DOHH2 (cell line): ENCODE results near the gene DNAJC16.
A peak's percentile ranks its signal among the peaks of the same experiment; 100 is the strongest.

ENCODE experiments used
- H3F3A ChIP-seq: fragments of 200-600 bp; sonication (generic), shearing (Covaris generic); 2 replicates; pipeline ENCODE4 v1.6.0; 2016; ENCODE audit warnings: antibody characterized with exemption, mild to moderate bottlenecking; ENCODE audit not compliant: control insufficient read depth, insufficient read depth
- H3K27ac ChIP-seq: fragments of 200-600 bp; sonication (generic); 2 replicates; pipeline ENCODE4 v1.5.1; 2014; ENCODE audit warnings: low read depth, mild to moderate bottlenecking, low read length, moderate library complexity
- H3K27me3 ChIP-seq: fragments of 200-600 bp; sonication (generic); 2 replicates; pipeline ENCODE4 v1.6.1; 2014; ENCODE audit warnings: mild to moderate bottlenecking, low read length, mixed read lengths; ENCODE audit not compliant: control insufficient read depth
- H3K36me3 ChIP-seq: fragments of 200-600 bp; sonication (generic); 2 replicates; pipeline ENCODE4 v1.6.1; 2014; ENCODE audit warnings: mild to moderate bottlenecking, low read length, moderate library complexity, mixed read lengths; ENCODE audit not compliant: control insufficient read depth
- H3K4me1 ChIP-seq: fragments of 200-600 bp; sonication (generic); 2 replicates; pipeline ENCODE4 v1.6.1; 2014; ENCODE audit warnings: mild to moderate bottlenecking, low read length, mixed read lengths; ENCODE audit not compliant: control insufficient read depth
- H3K4me2 ChIP-seq: fragments of 200-600 bp; sonication (generic); 2 replicates; pipeline ENCODE4 v1.6.0; 2014; ENCODE audit warnings: mild to moderate bottlenecking, low read length, moderate library complexity
- H3K4me3 ChIP-seq: fragments of 200-600 bp; sonication (generic); 2 replicates; pipeline ENCODE4 v1.5.1; 2014; ENCODE audit warnings: mild to moderate bottlenecking, low read length, mixed read lengths
- H3K79me2 ChIP-seq: fragments of 200-600 bp; sonication (generic); 2 replicates; pipeline ENCODE4 v1.6.1; 2014; ENCODE audit warnings: mild to moderate bottlenecking, low read length, mixed read lengths; ENCODE audit not compliant: control insufficient read depth
- H3K9me2 ChIP-seq: fragments of 200-600 bp; sonication (generic); replicated peaks from 2 replicates; pipeline ENCODE4 v1.6.1; 2014; ENCODE audit warnings: mild to moderate bottlenecking, low read length, mixed read lengths; ENCODE audit not compliant: control insufficient read depth
- H3K9me3 ChIP-seq: fragments of 200-600 bp; sonication (generic); 2 replicates; pipeline ENCODE4 v1.6.1; 2014; ENCODE audit warnings: antibody characterized with exemption, low read length, mixed read lengths; ENCODE audit not compliant: control insufficient read depth, insufficient read depth
- H4K20me1 ChIP-seq: fragments of 200-600 bp; sonication (generic); 2 replicates; pipeline ENCODE4 v1.6.0; 2014; ENCODE audit warnings: low read depth, mild to moderate bottlenecking, antibody characterized with exemption, low read length, moderate library complexity; ENCODE audit not compliant: control insufficient read depth, insufficient read depth
- CTCF ChIP-seq: fragments of 200-600 bp; sonication (generic); IDR thresholded peaks from one replicate; pipeline ENCODE4 v1.5.1; 2014; ENCODE audit warnings: antibody characterized with exemption, mild to moderate bottlenecking, low read depth, low read length; ENCODE audit not compliant: poor library complexity, severe bottlenecking
- EZH2phosphoT487 ChIP-seq: fragments of 200-600 bp; sonication (generic); IDR thresholded peaks from 2 replicates; pipeline ENCODE4 v1.6.1; 2017; ENCODE audit warnings: borderline replicate concordance, mild to moderate bottlenecking, antibody characterized with exemption, low read length, moderate library complexity, mixed read lengths

Gene DNAJC16

GRCh38 chr1:15559189-15559810 lies 32.7 kb downstream of the DNAJC16 start:
- H3K4me2 ChIP-seq = no peak overlapping the region
- TF ChIP-seq CTCF (no peak), EZH2phosphoT487 (no peak)
- H3K27ac ChIP-seq = no peak overlapping the region
- no peaks in the 10 kb centered on the region for H3K9me3 ChIP-seq
- H3K4me3 ChIP-seq = no peak overlapping the region
- H3K79me2 ChIP-seq = no peaks in the 10 kb centered on the region
- H3K9me2 ChIP-seq = no peaks in the 10 kb centered on the region
- peaks cover 7% of the 10 kb centered on the region for H3K4me1 ChIP-seq
- H3K36me3 ChIP-seq = peaks cover 30% of the 10 kb centered on the region
- H3K27me3 ChIP-seq = no peaks in the 10 kb centered on the region
- H3F3A ChIP-seq = peaks cover 4% of the 10 kb centered on the region; the same call in 1 of the 2 replicates
- H4K20me1 ChIP-seq = no peaks in the 10 kb centered on the region

GRCh38 chr1:15568387-15569073 lies 41.9 kb downstream of the DNAJC16 start:
- Histone ChIP-seq H3K27ac (no peak overlapping the region), H3K4me2 (no peak overlapping the region), H4K20me1 (no peaks in the 10 kb centered on the region), H3K27me3 (no peaks in the 10 kb centered on the region), H3K9me2 (no peaks in the 10 kb centered on the region), H3K9me3 (no peaks in the 10 kb centered on the region), H3K4me3 (no peak overlapping the region), H3K79me2 (no peaks in the 10 kb centered on the region), H3K36me3 (peaks cover 52% of the 10 kb centered on the region), H3F3A (peaks cover 20% of the 10 kb centered on the region), H3K4me1 (peaks cover 35% of the 10 kb centered on the region)
- TF ChIP-seq EZH2phosphoT487 (no peak), CTCF (no peak)

- Histone ChIP-seq H3K4me1 (peaks cover 28% of the 10 kb centered on the region), H3K9me2 (no peaks in the 10 kb centered on the region), H3K4me3 (no peak overlapping the region), H3K27me3 (no peaks in the 10 kb centered on the region), H4K20me1 (no peaks in the 10 kb centered on the region), H3K79me2 (no peaks in the 10 kb centered on the region), H3F3A (peaks cover 19% of the 10 kb centered on the region), H3K9me3 (no peaks in the 10 kb centered on the region), H3K27ac (peak overlapping the region; percentile 66), H3K4me2 (no peak overlapping the region), H3K36me3 (peaks cover 38% of the 10 kb centered on the region)
- TF ChIP-seq CTCF (no peak), EZH2phosphoT487 (no peak)
These were observed 44.2 kb downstream of the DNAJC16 start for GRCh38 chr1:15570861-15571260.
